HL-60 (cell line): ENCODE results near the gene SMARCC2.
A peak's percentile ranks its signal among the peaks of the same experiment; 100 is the strongest.

Experiments
- CTCF ChIP-seq: IDR thresholded peaks from one replicate; pipeline ENCODE4 v1.5.1; 2011; ENCODE audit warnings: low read length, control low read depth, inconsistent platforms; ENCODE audit not compliant: insufficient read depth
- GABPA ChIP-seq: IDR thresholded peaks from 2 replicates; pipeline ENCODE4 v1.6.1; 2012; ENCODE audit warnings: low read depth
- POLR2AphosphoS5 ChIP-seq: IDR thresholded peaks from 2 replicates; pipeline ENCODE4 v1.6.1; 2012; ENCODE audit warnings: low read depth
- REST ChIP-seq: IDR thresholded peaks from 2 replicates; pipeline ENCODE4 v1.6.1; 2012; ENCODE audit warnings: low read depth; ENCODE audit not compliant: insufficient replicate concordance

- peak; percentile 59 for TF ChIP-seq REST
- TF ChIP-seq CTCF, result no peak
- TF ChIP-seq POLR2AphosphoS5, result peak; percentile 88
- peak; percentile 76 for TF ChIP-seq GABPA
These were observed 37.0 kb downstream of the SMARCC2 start, which contains the start of gene MYL6B for GRCh38 chr12:56152132-56152755.
